ENCODE data around the gene SLC1A2.
"Not testable (repeated sequence)": the region's sequence is repeated elsewhere in the genome, so short reads cannot be mapped to it uniquely, and the experiment has no call there.

The SLC1A2 gene

GRCh38 chr11:35241531-35241930, 177.8 kb downstream of the SLC1A2 start:
- DNase-seq (ENCODE audit: low read depth) = no peak

DNA sequence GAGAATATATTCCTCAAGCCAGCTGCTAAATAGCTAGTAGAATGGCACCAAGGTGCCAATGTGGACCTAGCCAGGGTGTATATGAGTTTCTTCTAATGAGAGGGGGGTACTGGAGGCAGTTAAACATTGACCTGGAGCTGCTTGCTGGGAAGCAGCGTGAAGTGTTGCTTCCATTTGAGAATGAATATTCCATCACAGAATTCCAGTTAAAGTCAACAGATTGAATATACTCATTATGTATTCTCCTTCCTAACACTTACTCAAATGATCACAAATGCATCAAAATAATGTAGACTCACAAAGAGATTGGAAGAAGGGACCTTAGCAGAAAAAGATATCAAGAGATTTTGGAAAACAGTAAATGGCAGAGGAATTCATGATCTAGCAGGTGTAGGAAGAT, 178.3 kb downstream of the SLC1A2 start:
- no peak for DNase-seq (ENCODE audit: low read depth)

DNA sequence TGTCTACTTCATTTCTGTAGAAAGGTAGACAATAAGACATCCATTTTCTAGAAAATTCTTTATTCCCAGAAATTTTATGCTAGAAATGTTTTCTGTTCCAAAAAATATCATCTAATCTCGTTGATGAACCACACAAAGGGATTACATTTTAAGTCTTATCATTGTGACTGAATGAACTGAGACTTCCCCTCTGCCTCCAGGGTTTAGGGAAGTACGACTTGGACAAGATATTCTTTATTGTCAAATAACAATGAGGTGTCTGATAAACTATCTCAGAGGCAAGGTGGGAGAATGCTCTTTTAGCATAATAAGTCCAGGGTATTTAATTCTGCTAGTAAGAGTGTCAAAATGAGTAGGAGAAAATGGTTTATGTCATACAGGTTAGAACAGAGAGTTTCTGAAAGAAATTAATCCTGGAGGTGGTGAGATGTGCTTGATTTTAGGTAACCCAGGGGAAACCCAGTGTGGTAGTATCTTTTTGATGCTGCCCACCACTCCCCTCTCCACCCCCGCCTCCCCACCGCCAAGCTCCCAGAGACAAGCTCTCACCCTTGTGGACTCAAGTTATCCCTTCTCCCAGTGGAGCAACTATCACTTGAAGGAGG, 179.8 kb downstream of the SLC1A2 start:
- DNase-seq (ENCODE audit: low read depth) = no peak

- no peak for DNase-seq (ENCODE audit: low read depth)
Measured at GRCh38 chr11:35238882-35239281, 180.5 kb downstream of the SLC1A2 start.

DNA sequence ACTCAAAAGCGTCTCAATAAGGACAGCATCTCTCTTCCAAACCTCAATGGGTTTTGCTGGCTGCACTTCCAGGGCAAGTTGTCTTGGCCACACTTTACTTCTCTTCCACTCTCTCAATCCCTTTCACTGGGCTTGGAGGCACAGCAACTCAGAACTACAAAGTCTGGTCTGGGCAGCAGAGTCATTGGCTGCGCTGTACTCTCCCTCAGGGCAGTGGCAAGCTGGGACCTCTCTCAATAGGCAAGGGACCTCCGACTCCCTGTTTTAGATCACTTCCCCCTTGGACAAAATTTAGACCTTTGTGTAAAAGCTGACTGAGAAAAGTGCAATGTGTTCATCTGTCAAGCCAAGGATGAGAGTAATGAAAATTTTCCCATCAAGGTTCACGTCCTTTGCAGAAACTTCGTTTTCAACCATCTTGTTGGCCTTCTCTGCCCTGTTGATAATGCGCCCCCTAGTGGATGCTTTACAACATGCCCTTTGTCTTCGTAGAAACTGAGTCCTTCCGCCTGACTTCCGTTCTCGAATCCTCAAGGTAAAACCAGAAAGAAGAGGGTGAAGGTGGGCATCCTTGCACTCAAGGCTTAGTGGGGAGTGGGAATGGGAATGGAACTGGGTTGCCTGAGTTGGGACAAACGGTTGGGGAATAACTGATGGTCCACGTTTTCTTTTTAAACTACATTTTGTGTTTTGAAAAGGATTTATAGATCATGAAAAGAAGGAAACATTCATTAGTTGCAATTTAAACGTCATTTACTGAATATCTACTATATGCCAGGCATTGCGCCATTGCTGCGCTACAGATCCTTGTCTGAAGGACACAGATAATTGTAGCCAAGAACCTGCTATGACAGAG, 181.3 kb downstream of the SLC1A2 start:
- no peak for DNase-seq (ENCODE audit: low read depth)

DNA sequence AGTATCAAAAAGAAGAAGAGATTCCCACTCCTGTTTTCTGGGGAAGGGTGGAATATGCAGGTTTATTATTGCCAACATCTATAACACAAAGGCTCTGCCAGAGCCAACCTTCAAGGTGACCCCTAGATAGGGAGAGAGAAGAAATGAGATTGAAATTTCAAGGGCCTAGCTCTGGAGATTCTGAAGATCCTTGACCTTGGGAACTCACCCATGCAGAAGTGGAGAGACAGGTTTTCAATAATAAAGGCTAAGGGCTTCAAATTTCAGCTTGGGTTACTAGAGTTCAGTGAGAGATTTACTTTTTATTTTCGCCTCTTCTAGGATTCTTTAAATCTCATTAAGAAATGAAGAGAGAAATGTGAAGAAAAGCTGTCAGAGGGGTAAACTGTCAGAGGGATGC, 182.0 kb downstream of the SLC1A2 start:
- no peak for DNase-seq (ENCODE audit: low read depth)

DNA sequence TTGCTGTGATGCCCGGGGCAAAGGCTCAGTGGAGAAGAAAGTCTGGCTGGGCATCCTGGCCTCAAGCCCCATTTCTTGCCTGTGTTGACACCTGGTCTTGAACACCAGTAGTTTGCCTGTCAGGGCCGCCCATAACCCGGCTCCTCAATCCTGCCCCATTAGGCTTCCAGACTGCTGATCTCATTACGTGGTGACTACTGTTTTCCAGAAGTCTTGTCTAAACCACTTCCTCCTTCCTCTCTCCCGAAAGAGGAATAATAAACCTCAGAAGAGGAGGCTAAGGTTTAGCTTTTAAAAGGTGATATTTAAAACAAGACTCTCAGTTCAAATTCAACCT, 182.7 kb downstream of the SLC1A2 start:
- no peak for DNase-seq (ENCODE audit: low read depth)

- no peak for DNase-seq (ENCODE audit: low read depth)
Measured at GRCh38 chr11:35235936-35236666, 183.3 kb downstream of the SLC1A2 start.

DNA sequence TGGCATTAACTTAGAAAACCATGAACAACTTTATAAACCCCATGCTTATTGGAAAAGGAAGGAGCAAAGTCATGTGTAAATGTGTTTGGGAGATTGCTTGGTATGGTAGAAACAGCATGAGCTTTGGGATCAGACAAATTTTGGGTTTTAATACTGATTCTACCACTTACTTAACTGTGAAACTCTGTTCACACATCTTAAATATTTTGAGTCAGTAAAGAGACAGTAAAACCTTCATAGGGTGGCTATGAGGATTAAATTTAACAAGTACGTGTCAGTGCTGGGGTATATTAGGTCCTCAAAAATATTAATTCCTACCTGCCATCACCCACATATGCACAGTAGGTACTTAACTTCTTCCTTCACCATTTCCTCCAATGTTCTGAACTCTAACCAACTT, 183.9 kb downstream of the SLC1A2 start:
- no peak for DNase-seq (ENCODE audit: low read depth)

GRCh38 chr11:35235157-35235468, 184.2 kb downstream of the SLC1A2 start:
- no peak for DNase-seq (ENCODE audit: low read depth)

DNA sequence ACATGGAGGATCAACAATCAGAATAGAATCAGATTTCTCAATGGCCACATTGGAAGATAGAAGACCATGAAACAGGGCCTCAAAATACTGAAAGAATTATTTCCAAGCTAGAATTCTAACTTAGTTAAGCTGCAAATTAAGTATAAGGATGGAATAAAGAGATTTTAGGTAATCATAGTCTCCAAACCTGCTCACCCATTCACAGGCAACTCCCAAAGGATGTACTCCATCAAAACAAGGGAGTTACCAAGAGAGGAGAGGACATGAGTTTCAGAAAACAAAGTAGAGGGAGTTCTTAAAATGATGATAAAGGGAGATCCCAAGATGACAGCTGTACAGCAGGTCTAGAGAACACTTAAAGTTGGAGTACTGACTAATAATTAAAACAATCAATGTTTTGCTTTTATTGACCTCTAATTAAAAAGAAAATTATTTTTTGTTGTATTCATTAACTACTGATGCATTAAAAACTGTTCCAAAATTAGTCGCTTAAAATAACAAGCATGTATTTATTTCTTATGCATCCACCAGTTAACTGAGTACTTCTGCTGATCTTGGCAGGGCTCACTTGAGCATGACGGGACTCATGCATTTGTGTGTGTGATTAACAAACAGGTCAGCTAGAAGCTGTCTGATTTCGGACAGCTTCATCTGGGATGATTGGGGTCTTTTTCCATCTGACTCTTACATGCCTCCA, 184.8 kb downstream of the SLC1A2 start:
- DNase-seq (ENCODE audit: low read depth) = no peak

- DNase-seq (ENCODE audit: low read depth) = no peak
Measured at GRCh38 chr11:35233518-35233917, 185.8 kb downstream of the SLC1A2 start.

- DNase-seq (ENCODE audit: low read depth) = no peak
Measured at GRCh38 chr11:35232891-35233330, 186.4 kb downstream of the SLC1A2 start.

DNA sequence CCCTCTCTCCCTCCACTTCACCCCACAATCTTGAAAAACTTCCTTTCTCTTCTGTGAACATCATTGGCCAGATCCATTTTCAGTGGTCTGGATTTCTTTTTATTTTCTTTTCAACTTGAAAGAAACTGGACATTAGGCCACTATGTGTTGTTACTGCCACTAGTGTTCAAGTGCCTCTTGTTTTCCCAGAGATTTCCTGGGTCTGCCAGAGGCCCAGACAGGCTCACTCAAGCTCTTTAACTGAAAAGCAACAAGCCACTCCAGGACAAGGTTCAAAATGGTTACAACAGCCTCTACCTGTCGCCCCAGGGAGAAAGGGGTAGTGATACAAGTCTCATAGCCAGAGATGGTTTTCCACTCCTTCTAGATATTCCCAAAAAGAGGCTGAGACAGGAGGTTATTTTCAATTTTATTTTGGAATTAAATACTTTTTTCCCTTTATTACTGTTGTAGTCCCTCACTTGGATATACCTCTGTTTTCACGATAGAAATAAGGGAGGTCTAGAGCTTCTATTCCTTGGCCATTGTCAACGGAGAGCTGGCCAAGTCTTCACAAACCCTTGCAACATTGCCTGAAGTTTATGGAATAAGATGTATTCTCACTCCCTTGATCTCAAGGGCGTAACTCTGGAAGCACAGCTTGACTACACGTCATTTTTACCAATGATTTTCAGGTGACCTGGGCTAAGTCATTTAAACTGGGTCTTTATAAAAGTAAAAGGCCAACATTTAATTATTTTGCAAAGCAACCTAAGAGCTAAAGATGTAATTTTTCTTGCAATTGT, 188.1 kb downstream of the SLC1A2 start:
- DNase-seq (ENCODE audit: low read depth) = no peak

DNA sequence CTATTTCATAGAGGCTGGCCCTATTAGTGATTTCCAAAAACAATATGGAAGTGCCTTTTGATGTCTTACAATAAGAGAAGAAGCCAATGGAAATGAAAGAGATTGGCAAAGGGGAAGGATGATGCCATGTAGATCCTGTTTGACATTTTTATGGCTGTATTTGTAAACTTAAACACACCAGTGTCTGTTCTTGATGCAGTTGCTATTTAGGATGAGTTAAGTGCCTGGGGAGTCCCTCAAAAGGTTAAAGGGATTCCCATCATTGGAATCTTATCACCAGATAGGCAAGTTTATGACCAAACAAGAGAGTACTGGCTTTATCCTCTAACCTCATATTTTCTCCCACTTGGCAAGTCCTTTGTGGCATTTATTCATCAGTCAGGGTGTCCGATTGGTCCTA, 189.0 kb downstream of the SLC1A2 start:
- no peak for DNase-seq (ENCODE audit: low read depth)

DNA sequence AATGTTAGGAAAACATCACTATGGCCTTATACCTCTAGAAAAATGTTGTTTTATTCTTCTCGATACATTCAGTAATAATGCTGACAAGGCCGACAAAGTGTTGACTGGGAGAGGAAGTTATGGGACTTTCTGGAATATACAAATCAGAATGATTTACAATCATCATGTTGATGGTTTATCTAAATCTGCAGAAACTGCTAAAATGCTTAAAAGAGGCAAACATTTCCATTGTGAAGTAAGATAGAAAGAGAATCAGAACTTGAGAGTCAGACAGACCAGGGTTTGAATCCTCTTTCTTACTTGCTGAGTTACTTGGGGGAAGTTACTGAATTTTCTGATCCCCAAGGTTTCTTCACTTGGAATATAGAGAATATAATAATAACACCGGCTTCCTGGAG, 191.0 kb downstream of the SLC1A2 start:
- DNase-seq (ENCODE audit: low read depth) = no peak

DNA sequence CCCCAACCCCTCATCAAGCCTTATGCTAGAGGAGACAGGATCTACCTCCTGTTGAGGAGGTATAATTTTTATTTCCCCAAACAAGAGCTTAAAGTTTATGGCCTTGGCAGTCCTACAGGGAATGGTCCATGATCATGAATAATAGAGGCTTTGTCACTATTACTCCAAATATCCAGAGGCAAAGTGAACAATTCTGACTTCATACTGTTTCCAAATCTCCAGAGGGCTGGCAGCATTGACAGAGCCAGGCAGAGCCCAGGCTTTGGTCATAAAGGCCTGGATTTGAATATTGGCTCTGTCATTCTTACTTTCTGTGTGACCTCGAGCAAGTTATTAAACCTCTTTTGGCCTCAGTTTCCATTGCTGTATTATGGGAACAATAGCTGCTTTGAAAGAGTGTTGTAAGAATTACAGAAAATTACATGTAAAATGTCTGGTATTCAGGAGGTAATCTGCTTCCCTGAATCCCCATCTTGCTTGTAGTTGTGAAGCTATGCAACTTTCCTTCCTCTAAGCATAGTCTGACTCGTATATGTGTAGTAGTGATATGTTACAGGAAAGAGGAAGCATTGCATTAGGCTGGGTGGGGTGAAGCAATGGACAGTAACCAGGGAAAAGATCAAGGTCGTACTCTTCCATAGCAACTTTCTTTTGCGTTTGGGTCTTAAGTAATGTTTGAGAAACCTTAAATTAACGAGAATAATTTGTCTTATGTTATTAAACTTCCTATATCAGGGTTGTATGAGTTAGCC, 191.6 kb downstream of the SLC1A2 start:
- no peak for DNase-seq (ENCODE audit: low read depth)

- DNase-seq (ENCODE audit: low read depth) = not testable (repeated sequence)
Measured at GRCh38 chr11:35226756-35227155, 192.6 kb downstream of the SLC1A2 start.

- DNase-seq (ENCODE audit: low read depth) = no peak
Measured at GRCh38 chr11:35225946-35226520, 193.3 kb downstream of the SLC1A2 start.

DNA sequence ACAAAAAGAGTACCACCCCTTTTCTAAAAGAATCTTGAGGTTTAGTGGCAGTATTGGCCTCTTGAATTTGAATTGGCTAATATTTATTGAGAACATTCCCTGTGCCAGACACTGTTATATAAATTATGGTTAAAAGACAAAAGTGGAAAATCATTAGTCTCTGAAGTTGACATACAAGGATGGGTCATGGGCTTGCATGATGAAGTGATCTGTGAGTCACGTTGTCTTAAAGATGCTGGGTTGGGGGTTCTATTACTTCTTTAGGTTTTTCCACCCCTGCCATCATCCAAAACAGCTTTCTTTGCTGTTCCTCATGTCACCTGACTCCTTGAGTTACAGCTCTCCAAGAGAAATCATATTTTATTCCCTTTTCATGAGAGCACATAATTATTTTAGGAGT, 195.4 kb downstream of the SLC1A2 start:
- DNase-seq (ENCODE audit: low read depth) = no peak

DNA sequence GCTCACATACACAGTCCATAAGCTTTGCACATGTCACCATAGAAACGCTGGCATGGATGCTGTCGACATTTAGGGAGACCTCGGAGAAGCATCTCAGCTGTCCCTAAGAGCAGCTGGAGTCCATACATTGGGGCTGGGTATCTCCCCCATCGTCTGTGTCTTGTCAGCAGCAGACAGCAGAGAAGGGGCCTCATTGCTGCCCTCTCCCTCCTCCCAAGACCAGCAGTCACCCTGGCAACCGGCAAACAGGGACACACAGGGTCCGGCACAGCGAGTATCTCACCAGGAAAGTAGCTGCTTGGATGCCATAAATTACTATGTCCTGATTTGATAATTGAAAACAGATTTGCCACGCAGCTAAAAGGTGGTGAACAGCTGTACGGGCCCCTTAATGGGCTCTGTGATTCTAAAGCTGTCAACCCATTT, 196.0 kb downstream of the SLC1A2 start:
- DNase-seq (ENCODE audit: low read depth) = no peak
